H1 (cell line): ENCODE results near the gene PGAM5. TPM values are rescaled to one million over a fixed set of nuclear protein-coding genes. Genes with fewer than 3 reads are reported as not detected.

Experiments used
- ATF2 ChIP-seq: IDR thresholded peaks from 2 replicates; pipeline ENCODE4 v1.6.1; 2012; ENCODE audit warnings: low read length, inconsistent platforms
- CHD1 ChIP-seq: IDR thresholded peaks from 2 replicates; pipeline ENCODE4 v1.6.1; 2012; ENCODE audit warnings: low read depth, low read length, improper control_type of control experiment
- polyA plus RNA-seq, 7 experiments: library from polyadenylated mRNA; depleted of rRNA in 3 of 7; stranded (reverse) in 5 of 7; unstranded in 2 of 7; fragments of >200 nt in 5 of 7; fragments of 200-250 nt in 2 of 7; gene quantifications; 1 replicate in 5 of 7; 2 replicates in 1 of 7; 4 replicates in 1 of 7; pipeline versions ENCODE4 v1.2.1 to v1.2.3, GENCODE V29; 2011 to 2013; ENCODE audit warnings: missing spikeins in 2 of 7, mixed read lengths in 2 of 7
- total RNA-seq: library from RNA; stranded (reverse); fragmentation: NEBNext Ultra II Directional; extraction: Animal tissue kit (Norgen Biotek cat#: 25700); gene quantifications from 2 replicates; pipeline ENCODE4 v1.2.1, GENCODE V29; 2021

The PGAM5 gene
- total and polyA plus RNA-seq, 2 of the 8 experiments (the other 6 are each of a cell fraction or from before 2014, with no cell fraction given) = 66.4 to 84.0 TPM

GRCh38 chr12:132707241-132707640 lies 3.4 kb upstream of the PGAM5 start (continued):
- TF ChIP-seq CHD1 (no peak), ATF2 (no peak)
